ENCODE results near the gene IFT80. TPM values are rescaled to one million over a fixed set of nuclear protein-coding genes. Genes with fewer than 3 reads are reported as not detected.

Gene IFT80
- total RNA-seq, 1 experiment from 2014 or later, result 26.3 TPM

- H3K9ac ChIP-seq (ENCODE audit: low read length), result no peak overlapping the region
- RAD21 ChIA-PET (ENCODE audit: low non-redundant PET in 1 of 2, low total read pairs in 2 of 2, uncharacterized antibody in 2 of 2, unreplicated experiment in 2 of 2), result no interaction called here
- BruUV-seq (replicated peaks), result no TSS peak
Measured at GRCh38 chr3:160291909-160292299, 107.1 kb downstream of the IFT80 start.

More at GRCh38 chr3:160291909-160292299, 107.1 kb downstream of the IFT80 start:
- no peaks in the 10 kb centered on the region for H3K79me2 ChIP-seq (ENCODE audit: insufficient read depth, low read length)
- ATAC-seq (no peak), DNase-seq (ENCODE audit: low read depth, low spot score) (no peak)
- intact Hi-C loops (cut with micrococcal nuclease), result no loop called here
- ChIA-PET CTCF (no interaction called here), POLR2A (no interaction called here)
- TF ChIP-seq EGR1 (IDR thresholded peaks at IDR 0.05; ENCODE audit: low read depth) (no peak), CTCF (IDR thresholded peaks at IDR 0.05 in 2 of 3, conservative IDR thresholded peaks at IDR 0.05 in 1 of 3; ENCODE audit: borderline replicate concordance in 1 of 3, insufficient read depth in 1 of 3, low read depth in 2 of 3, low read length in 2 of 3) (no peak), ZFX (IDR thresholded peaks at IDR 0.05) (no peak), EZH2phosphoT487 (IDR thresholded peaks at IDR 0.05; ENCODE audit: borderline replicate concordance) (no peak), POLR2A (IDR thresholded peaks at IDR 0.05; ENCODE audit: borderline replicate concordance, extremely low read depth, insufficient read depth, insufficient read length) (no peak), POLR2AphosphoS5 (IDR thresholded peaks at IDR 0.05; ENCODE audit: low read depth, low read length) (no peak), TCF7L2 (IDR thresholded peaks at IDR 0.05; ENCODE audit: borderline replicate concordance, extremely low read depth, insufficient read depth, insufficient read length) (no peak), EZH2 (IDR thresholded peaks at IDR 0.05) (no peak), SRF (IDR thresholded peaks at IDR 0.05; ENCODE audit: low read depth) (no peak), YY1 (IDR thresholded peaks at IDR 0.05; ENCODE audit: extremely low read depth, insufficient replicate concordance, low read depth, low read length) (no peak), MAX (IDR thresholded peaks at IDR 0.05) (no peak), CBX3 (IDR thresholded peaks at IDR 0.05; ENCODE audit: low read depth) (no peak), JUND (IDR thresholded peaks at IDR 0.05) (no peak), FOSL1 (IDR thresholded peaks at IDR 0.05; ENCODE audit: low read depth) (no peak), SP1 (IDR thresholded peaks at IDR 0.05; ENCODE audit: low read depth) (no peak), ZBTB33 (IDR thresholded peaks at IDR 0.05; ENCODE audit: extremely low read depth, insufficient replicate concordance, low read length) (no peak)
- H4K20me1 ChIP-seq (ENCODE audit: insufficient read depth), result no peaks in the 10 kb centered on the region
- H3K36me3 ChIP-seq (ENCODE audit: control insufficient read depth in 1 of 2, insufficient read depth in 2 of 2, low read length in 2 of 2), result no peaks in the 10 kb centered on the region
- H3K9me2 ChIP-seq (ENCODE audit: insufficient read depth), result no peaks in the 10 kb centered on the region
- H3K9me3 ChIP-seq (ENCODE audit: control insufficient read depth in 1 of 2, insufficient read depth in 1 of 2, low read depth in 1 of 2, low read length in 2 of 2), result no peaks in the 10 kb centered on the region
- H3K4me3 ChIP-seq (replicated peaks in 1 of 2; ENCODE audit: low read depth in 1 of 2, low read length in 2 of 2), result no peak overlapping the region
- no peak overlapping the region for H2AFZ ChIP-seq (ENCODE audit: low read depth, low read length, poor library complexity, severe bottlenecking)
- no peaks in the 10 kb centered on the region for H3K4me1 ChIP-seq (ENCODE audit: control insufficient read depth in 1 of 2, insufficient read depth in 2 of 2, low read length in 2 of 2)
- no peak overlapping the region for H3K4me2 ChIP-seq (ENCODE audit: low read length)
- H3K27me3 ChIP-seq (ENCODE audit: insufficient read depth, low read length), result no peaks in the 10 kb centered on the region
- no peak overlapping the region for H3K27ac ChIP-seq (ENCODE audit: low read depth, low read length)

All from HCT116 (cell line).